ENCODE data around the gene FNDC3B. TPM values are rescaled to one million over a fixed set of nuclear protein-coding genes. Genes with fewer than 3 reads are reported as not detected.
"Not testable (repeated sequence)": the region's sequence is repeated elsewhere in the genome, so short reads cannot be mapped to it uniquely, and the experiment has no call there.

FNDC3B gene
- total and polyA plus RNA-seq, 2 donors (not counting 3 experiments of a cell fraction or from before 2014, with no cell fraction given), result 91.6 to 295 TPM

DNA sequence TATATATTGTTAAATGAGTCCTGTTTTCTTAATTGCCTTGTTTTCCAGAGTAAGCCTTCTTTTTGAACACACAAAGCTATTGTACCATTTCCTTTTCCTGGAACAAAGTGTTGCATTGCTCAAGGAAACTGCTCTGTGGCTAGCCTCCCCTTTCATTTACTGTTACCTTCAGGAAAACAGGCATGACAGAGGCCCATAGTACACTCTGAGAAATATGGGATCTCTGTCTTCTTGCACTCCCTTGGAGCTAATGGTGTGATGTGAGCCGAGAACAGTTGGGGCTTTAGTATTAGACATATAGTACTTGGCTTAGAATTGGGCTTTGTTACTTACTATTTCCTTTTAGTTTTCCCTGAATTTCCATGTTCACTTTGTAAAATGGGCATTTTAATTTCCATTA lies 215.2 kb downstream of the FNDC3B start:
- CTCF ChIA-PET, result interaction anchor here (1.4 kb wide), 1 partner anchor 70 kb away, joined by 3 read pairs; no protein-coding TSS in a partner anchor
- DNase-seq (ENCODE audit: low read depth, low spot score), result peak; percentile 47
- POLR2A ChIA-PET, result no interaction called here
- no TSS peak for BruUV-seq (replicated peaks)
- Histone ChIP-seq H3K9me3 (replicated peaks; ENCODE audit: control insufficient read depth, insufficient read depth, low read length) (no peaks in the 10 kb centered on the region), H3K79me2 (ENCODE audit: control insufficient read depth, insufficient read depth, low read length) (peaks cover 36% of the 10 kb centered on the region), H2AFZ (ENCODE audit: low read depth, low read length) (no peak overlapping the region), H3K4me2 (ENCODE audit: insufficient read depth, low read length) (peak overlapping the region; percentile 34), H3K27ac (ENCODE audit: insufficient read depth, low read depth, low read length) (peak overlapping the region; percentile 26), H3K9ac (replicated peaks; ENCODE audit: extremely low read depth, insufficient read depth, low read length) (no peak overlapping the region), H3K27me3 (ENCODE audit: control insufficient read depth in 2 of 2, insufficient read depth in 2 of 2, low read length in 2 of 2) (no peaks in the 10 kb centered on the region), H3K4me3 (replicated peaks in 1 of 3; ENCODE audit: insufficient read depth in 1 of 3, low read depth in 1 of 3, low read length in 3 of 3) (no peak overlapping the region), H4K20me1 (replicated peaks; ENCODE audit: control insufficient read depth, extremely low read depth, insufficient read depth, low read length) (no peaks in the 10 kb centered on the region), H3K9me1 (replicated peaks; ENCODE audit: control insufficient read depth, extremely low read depth, insufficient read depth, low read length) (no peaks in the 10 kb centered on the region), H3K4me1 (ENCODE audit: control insufficient read depth, extremely low read depth, insufficient read depth, low read length) (peaks cover 25% of the 10 kb centered on the region), H3K36me3 (ENCODE audit: control insufficient read depth in 2 of 2, extremely low read depth in 1 of 2, insufficient read depth in 2 of 2, low read length in 2 of 2) (peaks cover 10 to 19% of the 10 kb centered on the region in 2 experiments)
- FAIRE-seq, result peak; percentile 53
- dilution Hi-C loops (cut with MboI; ENCODE audit: extremely low pct_ligation_motif_present, low sequenced_read_pairs), result no loop called here
- intact Hi-C loops (cut with micrococcal nuclease), result no loop called here
- no peak for TF ChIP-seq POLR2AphosphoS5 (IDR thresholded peaks at IDR 0.05; ENCODE audit: insufficient read depth, low read depth, low read length)

DNA sequence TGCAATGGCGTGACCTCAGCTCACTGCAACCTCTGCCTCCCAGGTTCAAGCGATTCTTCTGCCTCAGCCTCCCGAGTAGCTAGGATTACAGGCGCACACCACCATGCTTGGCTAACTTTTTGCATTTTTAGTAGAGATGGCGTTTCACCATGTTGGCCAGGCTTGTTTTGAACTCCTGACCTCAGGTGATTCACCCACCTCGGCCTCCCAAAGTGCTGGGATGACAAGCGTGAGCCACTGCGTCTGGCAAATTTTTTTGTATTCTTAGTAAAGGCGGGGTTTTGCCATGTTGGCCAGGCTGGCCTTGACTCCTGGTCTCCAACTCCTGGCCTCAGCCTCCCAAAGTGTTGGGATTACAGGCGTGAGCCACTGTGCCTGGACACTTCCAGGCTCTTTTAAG lies 215.9 kb downstream of the FNDC3B start:
- H3K4me2 ChIP-seq (ENCODE audit: insufficient read depth, low read length); BruUV-seq (replicated peaks); H3K9ac ChIP-seq (replicated peaks; ENCODE audit: extremely low read depth, insufficient read depth, low read length); POLR2A ChIA-PET; intact Hi-C loops (cut with micrococcal nuclease); H3K9me1 ChIP-seq (replicated peaks; ENCODE audit: control insufficient read depth, extremely low read depth, insufficient read depth, low read length); H3K27me3 ChIP-seq (ENCODE audit: control insufficient read depth in 2 of 2, insufficient read depth in 2 of 2, low read length in 2 of 2); H3K9me3 ChIP-seq (replicated peaks; ENCODE audit: control insufficient read depth, insufficient read depth, low read length); H3K27ac ChIP-seq (ENCODE audit: insufficient read depth, low read depth, low read length); dilution Hi-C loops (cut with MboI; ENCODE audit: extremely low pct_ligation_motif_present, low sequenced_read_pairs); FAIRE-seq; DNase-seq (ENCODE audit: low read depth, low spot score); H3K4me3 ChIP-seq (replicated peaks in 1 of 3; ENCODE audit: insufficient read depth in 1 of 3, low read depth in 1 of 3, low read length in 3 of 3); H4K20me1 ChIP-seq (replicated peaks; ENCODE audit: control insufficient read depth, extremely low read depth, insufficient read depth, low read length); H2AFZ ChIP-seq (ENCODE audit: low read depth, low read length): not testable (repeated sequence)
- CTCF ChIA-PET, result interaction anchor here (1.4 kb wide), 1 partner anchor 71 kb away, joined by 3 read pairs; no protein-coding TSS in a partner anchor
- H3K36me3 ChIP-seq (ENCODE audit: control insufficient read depth in 2 of 2, extremely low read depth in 1 of 2, insufficient read depth in 2 of 2, low read length in 2 of 2), result peaks cover 14 to 19% of the 10 kb centered on the region in 2 experiments
- H3K4me1 ChIP-seq (ENCODE audit: control insufficient read depth, extremely low read depth, insufficient read depth, low read length), result peaks cover 25% of the 10 kb centered on the region
- peaks cover 39% of the 10 kb centered on the region for H3K79me2 ChIP-seq (ENCODE audit: control insufficient read depth, insufficient read depth, low read length)
